A673 (cell line): ENCODE data around the gene LGR6. TPM values are rescaled to one million over a fixed set of nuclear protein-coding genes. Genes with fewer than 3 reads are reported as not detected.

Source experiments
- BruUV-seq: library from RNA; stranded (reverse); fragments of 400-500 nt; replicated peaks from 2 replicates; lab custom pipeline; 2021; lab: Mats Ljungman, UMichigan
- CTCF ChIA-PET: fragments of 300-600 bp; sonication (Branson Sonifier 250); formaldehyde crosslinking; loops from one replicate; lab custom pipeline; 2022; ENCODE audit warnings: antibody characterized with exemption; lab: Charles Lee
- POLR2A ChIA-PET: fragments of 300-600 bp; sonication (Branson Sonifier 250); formaldehyde crosslinking; loops from one replicate; lab custom pipeline; 2022; ENCODE audit warnings: antibody characterized with exemption; ENCODE audit not compliant: low non-redundant PET; lab: Charles Lee
- DNase-seq: peaks from one replicate; pipeline ENCODE4 v3.0.0-alpha.2; 2015; ENCODE audit warnings: low spot score
- H3K27ac ChIP-seq: fragments of 200-600 bp; sonication (generic); 2 replicates; pipeline ENCODE4 v1.5.1; 2016; ENCODE audit warnings: mixed run types, low read depth, mild to moderate bottlenecking, mixed read lengths, antibody characterized with exemption, low read length; ENCODE audit not compliant: poor library complexity, severe bottlenecking
- H3K27me3 ChIP-seq: fragments of 200-600 bp; sonication (generic); replicated peaks from 2 replicates; pipeline ENCODE4 v1.6.1; 2017; ENCODE audit warnings: mixed run types, low read depth, mild to moderate bottlenecking, mixed read lengths, antibody characterized with exemption, low read length; ENCODE audit not compliant: insufficient read depth, poor library complexity
- H3K36me3 ChIP-seq: fragments of 200-600 bp; sonication (generic); 2 replicates; pipeline ENCODE4 v1.6.1; 2016; ENCODE audit warnings: mixed run types, mild to moderate bottlenecking, mixed read lengths, antibody characterized with exemption, low read length; ENCODE audit not compliant: insufficient read depth, poor library complexity, severe bottlenecking
- H3K4me1 ChIP-seq: fragments of 200-600 bp; sonication (generic); 2 replicates; pipeline ENCODE4 v1.6.1; 2017; ENCODE audit warnings: mixed run types, mild to moderate bottlenecking, mixed read lengths, antibody characterized with exemption, low read length; ENCODE audit not compliant: insufficient read depth, poor library complexity, severe bottlenecking
- H3K4me3 ChIP-seq: fragments of 200-600 bp; sonication (generic); 2 replicates; pipeline ENCODE4 v1.5.1; 2016; ENCODE audit warnings: low read depth, mixed run types, mild to moderate bottlenecking, mixed read lengths, low read length; ENCODE audit not compliant: poor library complexity, severe bottlenecking
- H3K9me3 ChIP-seq: fragments of 200-600 bp; sonication (generic); 2 replicates; pipeline ENCODE4 v1.6.1; 2016; ENCODE audit warnings: mixed run types, low read depth, mild to moderate bottlenecking, mixed read lengths, antibody characterized with exemption, low read length; ENCODE audit not compliant: poor library complexity, severe bottlenecking
- CTCF ChIP-seq: fragments of 300-800, 200-600 bp; sonication (generic); conservative IDR thresholded peaks from 2 replicates; pipeline ENCODE4 v1.5.1; 2017; ENCODE audit warnings: low read depth, mild to moderate bottlenecking, antibody characterized with exemption, low read length, moderate library complexity, mixed read lengths
- EZH2 ChIP-seq: fragments of 200-600 bp; sonication (generic); IDR thresholded peaks from 2 replicates; pipeline ENCODE4 v1.6.1; 2017; ENCODE audit warnings: borderline replicate concordance, low read depth, mild to moderate bottlenecking, mixed read lengths, antibody characterized with exemption, low read length; ENCODE audit not compliant: poor library complexity, severe bottlenecking
- intact Hi-C: fragments of 100-400 bp; cut with micrococcal nuclease; formaldehyde crosslinking; loops from one replicate; pipeline ENCODE4 v1.10.0; 2022; ENCODE audit not compliant: unreplicated experiment
- total RNA-seq: library from RNA; stranded (reverse); gene quantifications from 2 replicates; pipeline ENCODE4 v1.2.3, GENCODE V29; 2021

LGR6 gene
- total RNA-seq, 1 experiment from 2014 or later: not detected

GRCh38 chr1:202182040-202182877, 11.3 kb upstream of the LGR6 start:
- intact Hi-C loops: no loop called here
- peaks cover 3% of the 10 kb centered on the region for H3K27me3 ChIP-seq
- H3K9me3 ChIP-seq: no peaks in the 10 kb centered on the region
- no peak overlapping the region for H3K27ac ChIP-seq
- ChIA-PET POLR2A (no interaction called here), CTCF (interaction anchor here (0.6 kb wide), 1 partner anchor 12 kb away, joined by 3 read pairs; the partner anchor contains the start of gene LGR6)
- no peaks in the 10 kb centered on the region for H3K36me3 ChIP-seq
- no TSS peak for BruUV-seq
- no peak for TF ChIP-seq EZH2
- no peak for TF ChIP-seq CTCF
- H3K4me3 ChIP-seq: no peak overlapping the region
- no peaks in the 10 kb centered on the region for H3K4me1 ChIP-seq
- no peak for DNase-seq

GRCh38 chr1:202184750-202185460, 8.7 kb upstream of the LGR6 start:
- DNase-seq: peak; percentile 92
- TF ChIP-seq CTCF (peak; percentile 92), EZH2 (no peak)
- ChIA-PET CTCF (no interaction called here), POLR2A (interaction anchor here (0.7 kb wide), 1 partner anchor 131 kb away, joined by 5 read pairs; no protein-coding TSS in a partner anchor)
- H3K9me3 ChIP-seq: no peaks in the 10 kb centered on the region
- no peak overlapping the region for H3K4me3 ChIP-seq
- BruUV-seq: no TSS peak
- H3K27ac ChIP-seq: no peak overlapping the region
- no peaks in the 10 kb centered on the region for H3K4me1 ChIP-seq
- intact Hi-C loops: loop anchor here (2.0 kb wide), 2 partner anchors 130 to 534 kb away; no protein-coding TSS in a partner anchor
- H3K27me3 ChIP-seq: peaks cover 2% of the 10 kb centered on the region
- no peaks in the 10 kb centered on the region for H3K36me3 ChIP-seq

GRCh38 chr1:202186327-202186726, 7.3 kb upstream of the LGR6 start:
- Histone ChIP-seq H3K27me3 (no peaks in the 10 kb centered on the region), H3K36me3 (no peaks in the 10 kb centered on the region), H3K9me3 (no peaks in the 10 kb centered on the region), H3K4me3 (no peak overlapping the region), H3K4me1 (no peaks in the 10 kb centered on the region), H3K27ac (no peak overlapping the region)
- no peak for TF ChIP-seq CTCF
- TF ChIP-seq EZH2: no peak
- POLR2A ChIA-PET: no interaction called here
- intact Hi-C loops: no loop called here
- CTCF ChIA-PET: interaction anchor here (1.1 kb wide), 1 partner anchor 130 kb away, joined by 3 read pairs; no protein-coding TSS in a partner anchor
- no peak for DNase-seq
- no TSS peak for BruUV-seq
